ENCODE results near the gene MTUS2. TPM values are rescaled to one million over a fixed set of nuclear protein-coding genes. Genes with fewer than 3 reads are reported as not detected.

MTUS2 gene
- total and polyA plus RNA-seq, 4 donors, result under 0.01 to 0.70 (median 0.15) TPM

- no peaks in the 10 kb centered on the region for H3K27me3 ChIP-seq (ENCODE audit: control insufficient read depth in 4 of 4, insufficient read depth in 4 of 4, low read length in 3 of 4)
- no peak overlapping the region for H3K27ac ChIP-seq (ENCODE audit: low read depth in 1 of 2, low read length in 2 of 2)
- WGBS, result 70% methylated on average over 3 of the region's 3 CpGs
- no peaks in the 10 kb centered on the region for H3K4me1 ChIP-seq (ENCODE audit: control insufficient read depth in 4 of 4, insufficient read depth in 4 of 4, low read length in 3 of 4)
- no peak overlapping the region for H3K4me3 ChIP-seq (ENCODE audit: low read depth in 1 of 3, low read length in 3 of 3)
- H3K9ac ChIP-seq (ENCODE audit: low read depth in 1 of 2, low read length in 2 of 2), result no peak overlapping the region
- H3K9me3 ChIP-seq (ENCODE audit: control insufficient read depth in 4 of 4, low read length in 3 of 4), result no peaks in the 10 kb centered on the region
- no peak for DNase-seq (ENCODE audit: low spot score)
- no peak for TF ChIP-seq HNF4A (conservative IDR thresholded peaks at IDR 0.05)
- TF ChIP-seq JUND (IDR thresholded peaks at IDR 0.05), result no peak
- no peak for TF ChIP-seq ATF3 (IDR thresholded peaks at IDR 0.05)
- TF ChIP-seq FOXA2 (IDR thresholded peaks at IDR 0.05), result no peak
- no peak for TF ChIP-seq FOXA1 (IDR thresholded peaks at IDR 0.05)
- TF ChIP-seq YY1 (IDR thresholded peaks at IDR 0.05), result no peak
- TF ChIP-seq NR2F2 (IDR thresholded peaks at IDR 0.05), result no peak
- TF ChIP-seq RXRA (IDR thresholded peaks at IDR 0.05), result no peak
- no peaks in the 10 kb centered on the region for H3K36me3 ChIP-seq (ENCODE audit: control insufficient read depth in 4 of 4, insufficient read depth in 3 of 4, low read depth in 1 of 4, low read length in 3 of 4)
Measured at GRCh38 chr13:28890712-28891111, 70.6 kb downstream of the MTUS2 start.

- H3K9me3 ChIP-seq (ENCODE audit: control insufficient read depth in 4 of 4, low read length in 3 of 4), result peaks cover 2 to 6% (median 5%) of the 10 kb centered on the region in 4 donors
Measured at GRCh38 chr13:28918030-28918429, 97.9 kb downstream of the MTUS2 start.

GRCh38 chr13:28922341-28922740 lies 102.2 kb downstream of the MTUS2 start:
- WGBS, result 84% methylated on average over 6 of the region's 6 CpGs
- TF ChIP-seq CTCF (IDR thresholded peaks at IDR 0.05; ENCODE audit: low read depth, low read length, missing input control) (no peak), RAD21 (IDR thresholded peaks at IDR 0.05) (no peak), GABPA (IDR thresholded peaks at IDR 0.05 in 1 of 2, conservative IDR thresholded peaks at IDR 0.05 in 1 of 2) (no peak), SP1 (IDR thresholded peaks at IDR 0.05) (no peak), EGR1 (IDR thresholded peaks at IDR 0.05; ENCODE audit: low read depth in 2 of 2) (no peak), HNF4G (IDR thresholded peaks at IDR 0.05) (no peak), TAF1 (conservative IDR thresholded peaks at IDR 0.05) (no peak), NR2F2 (IDR thresholded peaks at IDR 0.05) (no peak), MAX (IDR thresholded peaks at IDR 0.05) (no peak), FOXA1 (IDR thresholded peaks at IDR 0.05) (no peak), RXRA (IDR thresholded peaks at IDR 0.05) (no peak)

More at GRCh38 chr13:28918030-28918429, 97.9 kb downstream of the MTUS2 start:
- H3K9ac ChIP-seq (ENCODE audit: low read depth in 1 of 2, low read length in 2 of 2), result no peak overlapping the region
- TF ChIP-seq EGR1 (IDR thresholded peaks at IDR 0.05; ENCODE audit: low read depth in 2 of 2) (no peak), JUND (IDR thresholded peaks at IDR 0.05) (no peak), REST (IDR thresholded peaks at IDR 0.05) (peak; percentile 94)
- WGBS, result 92% methylated on average over 2 of the region's 2 CpGs
- no peak for DNase-seq (ENCODE audit: low spot score)
- H3K4me1 ChIP-seq (ENCODE audit: control insufficient read depth in 4 of 4, insufficient read depth in 4 of 4, low read length in 3 of 4), result no peaks in the 10 kb centered on the region
- H3K36me3 ChIP-seq (ENCODE audit: control insufficient read depth in 4 of 4, insufficient read depth in 3 of 4, low read depth in 1 of 4, low read length in 3 of 4), result no peaks in the 10 kb centered on the region
- H3K4me3 ChIP-seq (ENCODE audit: low read depth in 1 of 3, low read length in 3 of 3), result no peak overlapping the region
- no peak overlapping the region for H3K27ac ChIP-seq (ENCODE audit: low read depth in 1 of 2, low read length in 2 of 2)
- no peaks in the 10 kb centered on the region for H3K27me3 ChIP-seq (ENCODE audit: control insufficient read depth in 4 of 4, insufficient read depth in 4 of 4, low read length in 3 of 4)

More at GRCh38 chr13:28922341-28922740, 102.2 kb downstream of the MTUS2 start:
- Histone ChIP-seq H3K4me1 (ENCODE audit: control insufficient read depth in 4 of 4, insufficient read depth in 4 of 4, low read length in 3 of 4) (no peaks in the 10 kb centered on the region), H3K27me3 (ENCODE audit: control insufficient read depth in 4 of 4, insufficient read depth in 4 of 4, low read length in 3 of 4) (no peaks in the 10 kb centered on the region), H3K9me3 (ENCODE audit: control insufficient read depth in 4 of 4, low read length in 3 of 4) (peaks cover 2 to 6% (median 4%) of the 10 kb centered on the region in 4 donors), H3K9ac (ENCODE audit: low read depth in 1 of 2, low read length in 2 of 2) (no peak overlapping the region), H3K4me3 (ENCODE audit: low read depth in 1 of 3, low read length in 3 of 3) (no peak overlapping the region), H3K36me3 (ENCODE audit: control insufficient read depth in 4 of 4, insufficient read depth in 3 of 4, low read depth in 1 of 4, low read length in 3 of 4) (no peaks in the 10 kb centered on the region), H3K27ac (ENCODE audit: low read depth in 1 of 2, low read length in 2 of 2) (no peak overlapping the region)
- no peak for DNase-seq (ENCODE audit: low spot score)
